ENCODE results near the gene POLG2. TPM values are rescaled to one million over a fixed set of nuclear protein-coding genes. Genes with fewer than 3 reads are reported as not detected.

The POLG2 gene
- total RNA-seq, result 10 to 100 TPM in 3 of 4 donors, 1 to 10 TPM in 1; 2.4 to 41.8 (median 17.8) TPM

GRCh38 chr17:64496786-64497564 is at the start of gene POLG2:
Gene POLG2, minus strand, starts transcription at chr17:64497054. Its CDS starts 86 bp downstream, at chr17:64496968.
- intact Hi-C loops (cut with DNase I; ENCODE audit: low total_unique reads), result no loop called here
- H3K36me3 ChIP-seq, result no peaks in the 10 kb centered on the region
- TF ChIP-seq CTCF (IDR thresholded peaks at IDR 0.05) (peak in 2 of 4 experiments; percentile 31 to 44), POLR2A (IDR thresholded peaks at IDR 0.05) (peak; percentile 46 to 49)

GRCh38 chr17:64544742-64545141 is 47.9 kb upstream of the POLG2 start:
- no peak for TF ChIP-seq CTCF (IDR thresholded peaks at IDR 0.05)
- no peak for TF ChIP-seq POLR2A (IDR thresholded peaks at IDR 0.05)
- no peak for DNase-seq
- H3K4me3 ChIP-seq, result no peak overlapping the region
- H3K27ac ChIP-seq, result no peak overlapping the region
- no peaks in the 10 kb centered on the region for H3K36me3 ChIP-seq
- H3K9me3 ChIP-seq, result no peaks in the 10 kb centered on the region
- intact Hi-C loops (cut with DNase I; ENCODE audit: low total_unique reads), result no loop called here
- no peaks in the 10 kb centered on the region for H3K27me3 ChIP-seq
- H3K4me1 ChIP-seq, result no peaks in the 10 kb centered on the region

More at GRCh38 chr17:64496786-64497564, at the start of gene POLG2:
- Histone ChIP-seq H3K9me3 (no peaks in the 10 kb centered on the region), H3K27me3 (no peaks in the 10 kb centered on the region), H3K27ac (peak within 1 kb of the TSS; percentile 79 to 87), H3K4me1 (peaks cover 6 to 8% of the 10 kb centered on the region in 2 donors), H3K4me3 (peak within 1 kb of the TSS; percentile 73 to 79)
- peak; percentile 88 to 89 for DNase-seq

GRCh38 chr17:64540118-64540776 is 43.4 kb upstream of the POLG2 start:
- Histone ChIP-seq H3K36me3 (no peaks in the 10 kb centered on the region), H3K9me3 (no peaks in the 10 kb centered on the region)
- intact Hi-C loops (cut with DNase I; ENCODE audit: low total_unique reads), result no loop called here

GRCh38 chr17:64538508-64539130 is 41.8 kb upstream of the POLG2 start:
- no peaks in the 10 kb centered on the region for H3K4me1 ChIP-seq
- no peak overlapping the region for H3K27ac ChIP-seq
- DNase-seq, result no peak
- TF ChIP-seq CTCF (IDR thresholded peaks at IDR 0.05) (no peak), POLR2A (IDR thresholded peaks at IDR 0.05) (no peak)
- H3K9me3 ChIP-seq, result no peaks in the 10 kb centered on the region
- no peaks in the 10 kb centered on the region for H3K36me3 ChIP-seq
- H3K27me3 ChIP-seq, result no peaks in the 10 kb centered on the region
- intact Hi-C loops (cut with DNase I; ENCODE audit: low total_unique reads), result no loop called here
- H3K4me3 ChIP-seq, result no peak overlapping the region

More at GRCh38 chr17:64540118-64540776, 43.4 kb upstream of the POLG2 start:
- Histone ChIP-seq H3K4me1 (no peaks in the 10 kb centered on the region), H3K4me3 (no peak overlapping the region), H3K27me3 (no peaks in the 10 kb centered on the region), H3K27ac (no peak overlapping the region)
- no peak for DNase-seq
- TF ChIP-seq POLR2A (IDR thresholded peaks at IDR 0.05), result no peak
- no peak for TF ChIP-seq CTCF (IDR thresholded peaks at IDR 0.05)
